ENCODE results near the gene YEATS2.
"Not testable (repeated sequence)": the region's sequence is repeated elsewhere in the genome, so short reads cannot be mapped to it uniquely, and the experiment has no call there.

The YEATS2 gene

DNA sequence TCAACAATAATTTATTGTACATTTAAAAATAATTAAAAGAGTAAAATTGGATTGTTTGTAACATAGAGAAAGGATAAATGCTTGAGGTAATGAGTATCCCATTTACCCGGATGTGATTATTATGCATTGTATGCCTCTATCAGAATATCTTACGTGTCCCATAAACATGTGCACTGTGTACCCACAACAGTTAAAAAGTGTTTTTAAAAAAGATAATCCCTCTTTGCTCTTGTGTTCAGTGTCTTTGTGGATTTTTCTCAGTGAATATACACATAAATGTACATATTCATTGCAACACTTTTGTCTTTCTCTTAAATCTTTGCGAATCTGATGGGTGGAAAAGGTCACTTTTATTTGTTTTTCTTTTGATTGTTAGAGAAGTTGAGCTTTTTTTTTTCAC lies 20.4 kb downstream of the YEATS2 start:
- no peak for DNase-seq

DNA sequence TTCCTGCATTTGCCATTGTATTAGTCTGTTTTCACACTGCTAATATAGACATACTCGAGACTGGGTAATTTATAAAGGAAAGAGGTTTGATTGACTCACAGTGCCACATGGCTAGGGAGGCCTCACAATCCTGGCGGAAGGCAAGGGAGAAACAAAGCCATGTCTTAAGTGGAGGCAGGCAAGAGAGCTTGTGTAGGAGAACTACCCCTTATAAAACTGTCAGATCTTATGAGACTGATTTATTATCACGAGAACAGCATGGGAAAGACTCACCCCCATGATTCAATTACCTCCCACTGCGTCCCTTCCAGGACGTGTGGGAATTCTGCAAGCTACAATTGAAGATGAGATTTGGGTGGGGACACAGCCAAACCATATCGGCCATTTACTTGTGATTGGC lies 27.8 kb downstream of the YEATS2 start:
- no peak for DNase-seq

DNA sequence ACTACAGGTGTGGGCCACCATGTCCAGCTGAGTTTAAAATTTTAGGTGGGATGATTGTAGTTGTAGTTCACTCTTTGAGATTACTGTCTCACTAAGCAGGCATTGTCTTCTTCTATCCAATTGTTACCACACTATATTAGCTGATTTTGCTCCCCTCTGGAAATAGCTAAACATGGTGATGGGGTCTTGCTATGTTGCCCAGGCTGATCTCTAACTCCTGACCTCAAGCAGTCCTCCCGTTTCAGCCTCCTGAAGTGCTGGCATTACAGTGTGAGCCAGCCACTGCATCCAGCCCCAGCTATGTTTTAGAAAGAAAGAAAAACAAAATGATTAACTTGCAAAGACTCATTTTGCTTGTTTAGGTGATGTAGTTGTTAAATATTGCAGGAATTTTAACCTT lies 30.6 kb downstream of the YEATS2 start:
- no peak for DNase-seq

DNA sequence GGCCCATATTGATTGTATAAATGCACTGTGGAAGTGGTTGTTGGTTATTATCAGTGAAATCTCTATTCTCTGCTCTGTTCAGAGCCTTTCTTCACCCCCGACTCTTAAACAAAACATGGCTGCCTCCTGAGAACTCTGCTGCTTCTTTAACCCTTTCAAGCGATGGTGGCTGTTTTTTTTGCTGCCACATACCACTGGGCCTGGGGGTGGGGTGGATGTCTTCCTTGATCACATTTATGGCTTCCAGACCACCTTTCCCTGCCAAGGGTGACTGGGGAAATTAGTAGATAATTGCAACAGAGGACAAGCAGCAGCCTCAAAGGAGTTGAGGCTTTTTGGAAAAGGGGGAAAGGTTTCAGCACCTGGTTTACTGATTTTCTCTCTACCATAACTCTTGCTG lies 32.8 kb downstream of the YEATS2 start:
- DNase-seq = no peak

DNA sequence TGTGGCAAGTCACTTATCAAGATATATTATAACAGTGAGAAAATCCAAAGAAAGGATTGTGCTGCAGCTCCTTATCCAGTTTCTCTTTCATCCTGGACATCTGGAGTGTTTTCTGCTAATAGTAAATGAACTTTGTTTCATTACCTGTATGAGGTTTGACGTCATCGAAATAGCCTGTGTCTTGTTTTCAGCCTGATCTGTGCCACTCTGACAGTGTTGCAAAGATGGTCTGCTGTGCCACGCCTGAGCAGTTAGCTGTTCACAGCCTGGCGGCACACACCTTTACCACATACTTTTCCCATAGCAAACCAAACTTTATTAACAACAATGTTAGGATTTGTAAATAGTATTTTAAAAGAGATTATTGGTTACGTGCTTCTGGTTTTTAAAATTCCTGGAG lies 34.0 kb downstream of the YEATS2 start:
- no peak for DNase-seq

DNA sequence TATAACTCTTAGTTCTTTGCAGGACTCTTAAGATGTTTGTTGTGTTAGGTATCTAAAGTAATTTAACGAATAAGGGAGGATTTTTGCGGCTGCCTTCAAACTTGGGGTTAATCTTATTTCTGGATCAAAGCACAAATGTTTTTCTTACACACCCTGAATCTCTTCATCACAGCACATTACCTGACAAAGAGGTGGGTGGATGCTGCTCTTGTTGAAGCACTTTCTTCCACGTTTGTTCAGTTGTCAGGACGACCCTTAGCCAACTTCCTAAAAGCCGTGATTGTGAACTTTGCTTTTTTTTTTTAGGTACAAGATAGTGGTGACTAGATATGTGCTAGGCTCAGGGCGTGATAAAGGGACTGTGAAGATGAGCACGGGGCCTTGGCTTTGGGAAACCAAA lies 36.0 kb downstream of the YEATS2 start:
- no peak for DNase-seq

DNA sequence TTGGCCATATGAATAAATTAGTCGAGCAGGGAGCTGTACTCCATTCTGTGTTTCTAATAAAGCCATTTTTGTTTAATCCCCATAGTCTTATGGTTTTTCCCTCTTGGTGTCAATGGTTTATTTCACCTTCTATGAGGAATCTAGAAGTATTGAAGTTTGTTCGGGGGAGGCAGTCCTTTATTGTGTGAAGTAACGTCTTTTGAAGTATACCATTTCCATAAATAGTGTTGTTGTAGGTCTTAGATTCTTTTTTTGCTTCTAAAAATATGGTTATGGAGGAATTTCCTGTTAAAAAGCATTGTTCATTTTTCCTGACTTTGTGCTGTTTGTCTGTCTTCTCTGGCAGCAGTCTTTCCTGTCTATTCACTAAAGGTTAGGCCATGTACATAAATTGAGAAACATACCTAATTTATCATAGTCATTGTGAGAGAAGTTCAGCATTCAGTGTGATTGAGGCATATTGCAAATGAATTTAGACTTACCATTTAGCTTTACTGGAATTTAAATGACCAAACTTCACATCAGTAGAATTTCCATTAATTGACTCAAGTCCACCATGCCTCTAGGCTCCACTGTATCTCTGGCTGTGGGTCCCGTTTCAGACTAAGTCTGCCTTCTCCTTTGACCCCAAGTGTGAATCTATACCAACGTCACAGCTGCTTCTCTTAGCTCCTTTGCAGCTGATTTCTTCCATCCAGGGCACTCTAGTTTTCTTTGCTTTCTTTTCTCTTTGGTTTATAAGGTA lies 37.3 kb downstream of the YEATS2 start:
- DNase-seq = no peak

DNA sequence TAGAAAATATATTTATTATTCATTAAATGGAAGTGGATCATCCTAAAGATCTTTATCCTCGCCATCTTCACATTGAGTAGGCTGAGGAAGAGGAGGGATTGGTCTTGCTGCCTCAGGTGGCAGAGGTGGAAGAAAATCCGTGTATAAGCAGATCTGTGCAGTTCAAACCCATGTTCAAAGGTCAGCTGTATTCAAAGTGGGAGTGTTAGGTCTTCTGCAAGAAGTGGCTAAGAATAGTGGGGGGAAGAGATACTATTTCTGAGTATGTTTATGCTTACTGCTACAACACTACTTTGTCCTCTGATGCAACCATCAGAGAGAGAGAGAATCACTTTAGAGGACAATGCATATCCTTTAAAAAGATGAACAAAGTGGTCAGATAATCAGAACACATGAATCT lies 39.5 kb downstream of the YEATS2 start:
- DNase-seq = no peak

DNA sequence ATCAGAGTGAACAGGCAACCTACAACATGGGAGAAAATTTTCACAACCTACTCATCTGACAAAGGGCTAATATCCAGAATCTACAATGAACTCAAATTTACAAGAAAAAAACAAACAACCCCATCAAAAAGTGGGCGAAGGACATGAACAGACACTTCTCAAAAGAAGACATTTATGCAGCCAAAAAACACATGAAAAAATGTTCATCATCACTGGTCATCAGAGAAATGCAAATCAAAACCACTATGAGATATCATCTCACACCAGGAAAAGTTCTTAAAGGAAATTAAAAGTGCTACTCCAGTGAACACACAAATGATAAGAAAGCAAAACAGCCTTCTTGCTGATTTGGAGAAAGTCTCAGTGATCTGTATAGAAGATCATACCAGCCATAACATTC lies 42.6 kb downstream of the YEATS2 start:
- not testable (repeated sequence) for DNase-seq

DNA sequence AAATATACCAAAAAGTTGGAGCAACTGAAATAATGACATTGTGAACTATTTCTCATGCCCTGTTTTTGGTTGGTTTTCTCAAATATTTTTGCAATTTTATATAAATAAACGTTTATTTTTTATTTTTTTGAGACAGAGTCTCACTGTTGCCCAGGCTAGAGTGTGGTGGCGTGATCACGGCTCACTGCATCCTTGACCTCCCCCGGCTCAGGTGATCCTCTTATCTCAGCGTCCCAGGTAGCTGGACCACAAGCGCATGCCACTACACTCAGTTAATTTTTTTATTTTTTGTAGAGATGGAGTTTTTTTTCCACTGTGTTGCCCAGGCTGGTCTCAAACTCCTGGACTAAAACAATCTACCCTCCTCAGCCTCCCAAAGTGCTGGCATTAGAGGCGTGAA lies 45.6 kb downstream of the YEATS2 start:
- no peak for DNase-seq

DNA sequence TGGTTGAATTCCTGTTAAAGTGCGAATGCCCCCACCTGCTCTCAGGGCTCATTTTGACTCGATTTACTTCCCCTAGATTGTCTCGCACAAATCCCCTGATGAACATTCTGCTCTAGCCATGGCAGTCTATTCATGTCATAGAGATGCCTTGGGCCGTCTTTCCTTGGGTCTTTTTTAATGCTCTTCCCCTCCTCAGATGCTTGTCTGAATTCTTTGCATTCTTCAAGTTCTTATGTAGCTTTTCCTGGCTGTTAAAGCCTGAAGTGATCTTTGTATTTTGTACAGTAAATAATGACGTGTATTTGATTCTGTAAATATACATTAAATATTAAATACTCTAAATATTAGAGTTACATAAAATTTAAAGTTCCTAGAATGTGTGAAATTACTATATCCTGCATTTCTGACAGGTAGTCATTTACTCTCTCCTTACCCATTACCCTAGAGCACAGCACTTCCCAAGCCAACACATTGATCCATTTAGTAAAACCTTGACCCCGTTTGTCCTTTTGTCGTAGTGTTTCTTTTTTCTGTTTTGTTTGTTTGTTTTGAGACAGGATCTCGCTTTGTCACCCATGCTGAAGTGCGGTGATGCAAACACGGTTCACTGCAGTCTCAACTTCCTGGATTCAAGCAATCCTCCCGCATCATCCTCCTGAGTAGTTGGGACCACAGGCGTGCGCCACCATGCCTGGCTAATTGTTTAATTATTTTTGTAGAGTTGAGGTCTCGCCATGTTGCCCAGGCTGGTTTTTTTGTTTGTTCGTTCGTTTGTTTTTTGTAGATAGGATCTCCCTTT lies 47.9 kb downstream of the YEATS2 start:
- DNase-seq = no peak

DNA sequence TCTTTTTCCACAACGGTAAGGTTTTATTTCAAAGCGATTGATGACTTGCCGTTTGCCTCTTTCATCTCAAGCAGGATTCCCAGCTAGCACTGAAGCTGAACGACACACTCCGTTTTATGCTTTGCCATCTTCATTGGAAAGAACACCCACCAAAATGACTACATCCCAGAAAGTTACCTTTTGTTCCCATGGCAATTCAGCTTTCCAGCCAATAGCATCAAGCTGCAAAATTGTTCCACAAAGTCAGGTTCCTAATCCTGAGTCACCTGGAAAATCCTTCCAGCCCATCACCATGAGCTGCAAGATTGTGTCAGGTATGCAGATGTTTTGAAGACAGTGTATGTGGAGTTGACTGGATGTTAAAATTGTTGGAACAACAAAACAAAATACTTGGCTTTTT lies 56.5 kb downstream of the YEATS2 start:
- no peak for DNase-seq

DNA sequence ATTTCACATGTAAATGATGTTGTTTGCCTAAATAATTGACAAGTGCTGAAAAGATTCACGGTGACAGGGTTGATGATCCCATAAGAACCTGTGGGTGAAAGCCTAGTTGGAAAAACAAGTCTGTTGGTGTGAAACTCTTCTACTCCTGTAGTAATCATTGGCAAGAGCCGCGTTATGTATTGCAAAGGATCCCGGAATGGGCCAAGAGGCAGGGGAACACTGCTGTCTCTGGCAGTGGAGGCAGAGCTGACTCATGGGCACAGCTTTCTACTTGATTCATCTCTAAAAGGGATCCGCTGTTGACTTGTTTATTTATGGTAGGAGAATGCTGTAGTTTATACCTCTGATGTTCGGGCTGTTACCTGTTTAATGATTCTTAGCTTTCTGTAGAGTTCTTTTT lies 64.7 kb downstream of the YEATS2 start:
- no peak for DNase-seq

DNA sequence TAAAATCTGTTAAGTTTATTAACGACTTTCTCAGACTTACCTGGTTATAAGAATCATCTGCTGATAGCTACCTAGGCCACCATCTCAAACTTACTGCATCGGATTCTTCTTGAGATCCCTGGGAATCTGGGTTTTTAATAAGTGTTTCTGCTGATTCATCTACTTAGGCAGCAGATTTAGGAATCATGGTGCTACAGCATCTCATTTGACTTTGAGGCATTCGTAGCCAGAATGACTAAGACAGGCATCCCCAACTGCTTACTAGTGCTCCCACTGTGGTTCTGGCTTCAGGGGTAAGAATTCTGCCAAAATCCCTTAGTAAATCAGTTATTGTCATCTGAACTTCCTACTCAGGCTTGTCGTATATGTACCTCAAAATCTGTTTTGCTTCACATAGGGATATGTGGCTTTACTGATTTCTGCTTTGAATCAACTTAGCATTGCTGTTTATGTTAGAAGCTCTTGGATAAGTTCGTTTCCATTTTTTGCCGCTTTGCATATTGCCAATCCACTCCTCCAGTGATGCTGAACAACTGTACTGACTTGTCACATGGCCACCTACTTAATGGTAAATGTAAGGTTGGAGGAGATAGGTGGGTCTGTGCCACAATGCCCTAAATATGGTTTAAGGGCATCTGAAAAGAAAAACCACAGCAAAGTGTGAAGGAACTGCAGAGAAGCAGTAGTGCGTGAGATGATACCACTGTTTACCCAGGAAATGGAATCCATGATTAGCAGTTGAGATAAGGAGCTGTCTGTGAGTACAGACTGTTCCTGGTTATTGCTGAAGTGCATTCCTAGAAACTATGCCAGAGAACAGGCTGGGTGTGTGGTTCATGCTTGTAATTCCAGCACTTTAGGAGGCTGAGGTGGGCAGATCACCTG lies 67.5 kb downstream of the YEATS2 start:
- no peak for DNase-seq

DNA sequence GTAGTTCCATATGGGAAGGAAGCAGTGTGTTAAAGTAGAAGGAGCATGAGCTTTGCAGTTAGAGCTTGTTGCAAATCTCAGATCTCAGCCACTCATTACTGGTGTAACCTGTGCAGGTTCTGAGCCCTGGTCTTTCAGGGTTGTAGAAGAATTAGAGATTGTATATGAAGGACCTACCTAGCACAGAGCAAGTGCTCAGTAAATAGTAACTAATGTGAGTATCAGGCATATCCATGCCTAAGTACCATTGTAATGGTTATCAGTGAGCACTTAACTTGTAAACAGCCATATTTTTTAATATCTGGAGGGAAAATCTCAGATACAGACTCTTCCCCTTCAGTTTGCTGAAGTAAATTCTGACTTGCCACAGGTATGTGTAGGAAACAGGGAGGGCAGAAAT lies 68.5 kb downstream of the YEATS2 start:
- no peak for DNase-seq

DNA sequence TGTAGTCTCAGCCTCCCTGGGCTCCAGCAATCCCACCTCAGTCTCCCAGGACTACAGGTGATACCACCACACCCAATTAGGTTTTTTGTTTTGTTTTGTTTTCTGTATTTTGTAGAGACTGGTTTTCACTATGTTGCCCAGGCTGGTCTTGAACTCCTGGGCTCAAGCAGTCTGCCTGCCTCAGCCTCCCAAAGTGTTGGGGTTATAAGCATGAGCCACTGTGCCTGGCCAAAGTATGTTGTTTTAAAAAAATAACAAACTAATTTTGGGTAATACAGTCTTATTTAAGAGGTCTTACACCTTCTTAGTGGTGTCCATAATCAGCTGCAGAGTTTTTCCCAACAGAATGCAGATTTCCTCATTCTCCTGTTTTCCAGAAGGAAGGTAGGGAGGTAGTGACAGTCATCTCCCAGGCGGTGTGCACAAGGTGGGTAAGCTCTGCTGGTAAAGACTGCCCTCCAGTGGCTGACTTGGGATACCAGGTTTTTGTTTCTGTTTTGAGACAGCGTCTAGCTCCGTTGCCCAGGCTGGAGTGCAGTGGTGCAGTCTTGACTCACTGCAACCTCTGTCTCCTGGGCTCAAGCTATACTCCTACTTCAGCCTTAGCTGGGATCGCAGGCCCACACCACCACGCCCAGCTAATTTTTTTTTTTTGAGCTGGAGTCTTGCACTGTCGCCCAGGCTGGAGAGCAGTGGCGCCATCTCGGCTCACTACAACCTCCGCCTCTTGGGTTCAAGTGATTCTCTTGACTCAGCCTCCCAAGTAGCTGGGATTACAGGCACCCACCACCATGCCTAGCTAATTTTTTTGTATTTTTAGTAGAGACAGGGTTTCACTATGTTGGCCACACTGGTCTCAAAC lies 69.4 kb downstream of the YEATS2 start:
- peak; percentile 72 to 77 for DNase-seq

DNA sequence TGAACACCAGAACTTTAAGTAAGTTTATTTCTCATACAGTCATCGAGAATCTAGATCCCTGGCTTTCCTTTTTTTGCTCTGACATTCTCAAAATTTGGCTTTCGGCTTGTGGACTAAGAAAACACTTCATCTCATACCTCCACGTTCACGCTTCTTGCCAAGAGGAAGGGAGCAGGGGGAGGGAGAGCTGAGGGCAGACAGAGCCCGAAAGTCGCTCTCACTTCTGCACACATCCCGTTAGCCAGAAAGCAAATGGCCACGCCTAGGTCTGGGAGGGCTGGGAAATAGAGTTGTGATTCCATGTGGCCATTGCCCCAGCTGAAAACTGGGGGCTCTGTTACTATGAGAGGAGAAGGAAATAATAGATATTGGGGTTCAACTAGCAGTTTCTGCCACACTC lies 70.5 kb downstream of the YEATS2 start:
- no peak for DNase-seq

DNA sequence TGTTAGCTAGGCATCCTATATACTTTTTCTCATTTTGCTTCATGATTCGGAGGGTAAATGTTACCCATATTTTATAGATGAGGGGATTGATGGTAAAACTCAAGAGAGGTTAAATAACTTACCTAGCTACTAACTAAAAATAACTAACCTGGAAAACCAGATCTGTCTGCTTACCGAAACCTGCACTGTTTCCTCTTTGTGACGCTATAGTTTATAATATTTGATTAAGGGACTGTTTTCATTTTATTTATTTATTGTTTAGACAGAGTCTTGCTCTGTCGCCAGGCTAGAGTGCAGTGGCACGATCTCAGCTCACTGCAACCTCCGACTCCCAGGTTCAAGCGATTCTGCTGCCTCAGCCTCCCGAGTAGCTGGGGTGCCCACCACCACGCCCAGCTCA lies 71.9 kb downstream of the YEATS2 start:
- DNase-seq = no peak

DNA sequence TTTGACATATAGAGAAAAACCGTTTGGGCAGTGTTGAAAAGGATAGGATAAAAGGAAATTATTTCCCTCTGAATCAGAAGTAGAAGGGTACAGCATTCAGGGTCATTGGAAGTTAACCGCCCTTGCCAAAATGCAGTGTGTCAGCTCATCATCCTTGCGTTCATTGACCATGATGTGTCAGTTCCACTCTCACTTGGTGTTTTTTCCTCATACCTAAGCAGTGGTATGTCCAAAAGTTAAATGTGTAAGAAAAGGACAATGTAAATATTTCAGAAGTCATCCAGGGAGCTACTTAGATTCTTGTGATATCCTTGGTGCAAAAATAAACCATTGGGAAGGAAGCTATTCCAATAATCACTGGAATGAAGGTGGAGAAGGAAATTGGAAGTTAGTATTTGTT lies 77.0 kb downstream of the YEATS2 start:
- no peak for DNase-seq

DNA sequence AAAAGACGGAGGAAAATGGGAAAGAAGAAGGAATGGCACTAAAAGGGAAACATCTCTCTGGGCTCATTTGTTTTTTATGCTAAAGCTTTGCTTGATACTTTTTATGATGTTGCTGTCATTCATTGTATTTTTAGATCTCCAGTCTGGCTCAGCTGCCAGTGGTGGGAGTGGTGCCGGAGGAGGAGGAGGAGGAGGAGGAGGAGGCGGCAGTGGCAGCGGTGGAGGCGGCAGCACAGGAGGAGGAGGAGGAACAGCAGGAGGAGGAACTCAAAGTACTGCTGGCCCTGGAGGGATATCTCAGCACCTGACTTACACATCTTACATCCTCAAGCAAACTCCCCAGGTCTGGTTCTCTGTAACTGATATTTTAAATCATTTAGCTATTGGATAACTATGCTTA lies 78.2 kb downstream of the YEATS2 start:
- DNase-seq = no peak

DNA sequence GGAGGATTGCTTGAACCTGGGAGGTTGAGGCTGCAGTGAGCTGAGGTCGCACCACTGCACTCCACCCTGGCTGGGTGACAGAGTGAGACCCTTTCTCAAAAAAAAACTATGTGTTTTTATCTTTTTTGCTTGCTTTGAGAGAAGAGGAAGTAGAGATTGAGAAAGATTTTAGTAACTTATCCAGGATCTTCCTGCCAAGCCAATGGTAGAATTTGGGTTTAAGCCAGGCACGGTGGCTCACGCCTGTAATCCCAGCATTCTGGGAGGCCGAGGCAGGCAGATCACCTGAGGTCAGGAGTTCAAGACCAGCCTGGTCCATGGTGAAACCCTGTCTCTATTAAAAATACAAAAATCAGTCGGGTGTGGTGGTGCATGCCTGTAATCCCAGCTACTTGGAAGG lies 78.9 kb downstream of the YEATS2 start:
- DNase-seq = not testable (repeated sequence)

DNA sequence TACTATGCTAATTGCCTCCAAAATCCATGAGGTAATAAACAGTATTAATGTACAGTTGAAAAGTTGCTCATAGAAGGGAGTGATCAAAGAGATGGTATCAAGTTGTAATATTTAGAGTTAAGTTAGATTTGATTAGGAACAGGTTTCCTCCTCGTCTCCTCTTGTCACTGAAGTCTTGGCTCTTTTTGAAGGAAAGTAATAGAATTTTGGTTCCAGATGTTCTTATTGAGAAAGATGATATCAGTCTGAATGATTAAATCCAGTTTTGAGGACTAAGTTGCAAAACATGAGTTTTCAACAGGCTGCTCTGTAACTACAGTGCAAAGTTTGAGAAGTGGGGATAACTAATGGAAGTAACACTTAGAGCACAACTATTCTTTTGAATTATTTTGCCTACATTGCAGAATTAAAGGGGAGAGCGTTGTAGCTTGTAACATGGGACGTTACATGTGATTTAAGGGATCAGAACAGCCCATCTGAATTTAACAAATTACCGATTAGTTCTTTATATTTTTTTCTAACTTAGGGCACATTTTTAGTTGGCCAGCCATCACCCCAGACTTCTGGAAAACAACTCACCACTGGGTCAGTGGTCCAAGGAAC lies 79.5 kb downstream of the YEATS2 start:
- DNase-seq = no peak
